Right atrium auricular region (tissue), 2 donors: ENCODE results near the gene CRYBB3. TPM values are rescaled to one million over a fixed set of nuclear protein-coding genes. Genes with fewer than 3 reads are reported as not detected.
A peak's percentile ranks its signal among the peaks of the same experiment; 100 is the strongest.

ENCODE experiments used
- DNase-seq: peaks from one replicate; pipeline ENCODE4 v3.0.0-alpha.2; 2019; ENCODE audit warnings: low spot score
- H3K27ac ChIP-seq, 2 donors: fragments of 200-600 bp; sonication (generic); 1 replicate in 1 of 2; 2 replicates in 1 of 2; pipeline ENCODE4 v1.5.1; 2016 to 2019
- H3K27me3 ChIP-seq, 2 donors: fragments of 200-600 bp; sonication (generic); one replicate each; pipeline versions ENCODE4 v1.5.1 to v1.6.0; 2017 to 2019
- H3K36me3 ChIP-seq: fragments of 200-600 bp; sonication (generic); one replicate; pipeline ENCODE4 v1.5.1; 2016
- H3K4me1 ChIP-seq, 2 donors: fragments of 200-600 bp; sonication (generic); one replicate each; pipeline versions ENCODE4 v1.5.1 to v1.6.0; 2017 to 2019
- H3K4me3 ChIP-seq, 2 donors: fragments of 200-600 bp; sonication (generic); 1 replicate in 1 of 2; 2 replicates in 1 of 2; pipeline ENCODE4 v1.5.1; 2017 to 2019; ENCODE audit warnings: mild to moderate bottlenecking in 1 of 2, moderate library complexity in 1 of 2
- H3K9me3 ChIP-seq, 2 donors: fragments of 200-600 bp; sonication (generic); one replicate each; pipeline ENCODE4 v1.5.1; 2019
- CTCF ChIP-seq, 2 donors: fragments of 200-600 bp; sonication (generic); IDR thresholded peaks; one replicate each; pipeline ENCODE4 v1.5.1; 2019; ENCODE audit warnings: antibody characterized with exemption in 2 of 2
- total RNA-seq, 2 donors: library from RNA; depleted of rRNA; stranded (reverse); fragments of >200 nt; gene quantifications; one replicate each; pipeline ENCODE4 v1.1.0, GENCODE V29; 2016

Gene CRYBB3
- total RNA-seq, 2 donors from 2014 or later: not detected

GRCh38 chr22:25172153-25172552 is 27.5 kb upstream of the CRYBB3 start:
- no peaks in the 10 kb centered on the region for H3K27me3 ChIP-seq
- H3K27ac ChIP-seq: no peak overlapping the region
- peak in 1 of 2 donors; percentile 72 for TF ChIP-seq CTCF (IDR thresholded peaks at IDR 0.05)
- H3K4me3 ChIP-seq: no peak overlapping the region
- H3K36me3 ChIP-seq: peaks cover 30% of the 10 kb centered on the region
- no peaks in the 10 kb centered on the region for H3K4me1 ChIP-seq
- H3K9me3 ChIP-seq: no peaks in the 10 kb centered on the region
- DNase-seq: no peak

DNA sequence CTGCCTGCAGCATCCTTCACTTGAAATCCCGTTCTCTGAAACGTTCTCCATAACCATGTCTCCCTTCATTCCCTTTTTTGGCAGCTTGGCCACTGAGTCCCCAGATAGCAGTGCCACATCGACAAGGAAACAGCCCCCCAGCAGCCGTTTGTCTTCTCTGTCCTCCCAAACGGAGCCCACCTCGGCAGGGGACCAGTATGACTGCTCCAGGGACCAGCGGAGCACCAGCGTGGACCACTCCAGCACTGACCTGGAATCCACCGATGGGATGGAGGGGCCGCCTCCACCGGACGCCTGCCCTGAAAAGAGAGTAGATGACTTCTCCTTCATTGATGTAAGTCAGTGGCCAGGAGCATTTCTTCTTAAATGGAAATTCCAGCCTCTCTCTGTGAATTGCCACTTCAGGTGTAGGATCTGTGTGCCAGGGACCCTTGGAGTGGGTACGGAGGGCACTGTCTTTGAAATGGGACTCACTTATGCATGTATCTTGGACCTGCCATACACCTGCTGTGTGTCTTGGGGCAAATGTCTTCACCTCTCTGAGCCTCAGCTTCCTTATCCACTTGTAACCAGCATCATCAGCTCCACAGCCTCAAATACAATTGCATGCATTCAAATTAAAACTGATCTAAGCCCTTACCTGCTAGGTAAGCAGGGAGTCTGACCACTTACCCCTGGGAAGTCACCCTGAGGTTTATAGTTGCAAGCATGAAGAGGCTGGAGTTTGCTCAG is 25.3 kb upstream of the CRYBB3 start:
- DNase-seq: no peak
- no peak overlapping the region for H3K4me3 ChIP-seq
- H3K9me3 ChIP-seq: peaks cover 0 to 2% of the 10 kb centered on the region in 2 donors
- peaks cover 42% of the 10 kb centered on the region for H3K36me3 ChIP-seq
- no peak overlapping the region for H3K27ac ChIP-seq
- no peaks in the 10 kb centered on the region for H3K4me1 ChIP-seq
- TF ChIP-seq CTCF (IDR thresholded peaks at IDR 0.05): no peak
- H3K27me3 ChIP-seq: no peaks in the 10 kb centered on the region

- Histone ChIP-seq H3K4me1 (no peaks in the 10 kb centered on the region), H3K9me3 (peaks cover 0 to 8% of the 10 kb centered on the region in 2 donors), H3K27me3 (no peaks in the 10 kb centered on the region), H3K4me3 (no peak overlapping the region), H3K36me3 (peaks cover 47% of the 10 kb centered on the region), H3K27ac (no peak overlapping the region)
- DNase-seq: no peak
- TF ChIP-seq CTCF (IDR thresholded peaks at IDR 0.05): no peak
Observed at GRCh38 chr22:25174888-25175411, 24.7 kb upstream of the CRYBB3 start.

- no peaks in the 10 kb centered on the region for H3K4me1 ChIP-seq
- DNase-seq: no peak
- no peaks in the 10 kb centered on the region for H3K27me3 ChIP-seq
- H3K36me3 ChIP-seq: peaks cover 41% of the 10 kb centered on the region
- H3K9me3 ChIP-seq: peaks cover 0 to 8% of the 10 kb centered on the region in 2 donors
- no peak for TF ChIP-seq CTCF (IDR thresholded peaks at IDR 0.05)
- H3K4me3 ChIP-seq: no peak overlapping the region
- no peak overlapping the region for H3K27ac ChIP-seq
Observed at GRCh38 chr22:25176175-25176574, 23.5 kb upstream of the CRYBB3 start.

GRCh38 chr22:25176799-25177198 is 22.9 kb upstream of the CRYBB3 start:
- peaks cover 44% of the 10 kb centered on the region for H3K36me3 ChIP-seq
- no peak overlapping the region for H3K4me3 ChIP-seq
- no peaks in the 10 kb centered on the region for H3K27me3 ChIP-seq
- no peak for DNase-seq
- peaks cover 0 to 8% of the 10 kb centered on the region in 2 donors for H3K9me3 ChIP-seq
- TF ChIP-seq CTCF (IDR thresholded peaks at IDR 0.05): no peak
- H3K27ac ChIP-seq: no peak overlapping the region
- H3K4me1 ChIP-seq: no peaks in the 10 kb centered on the region
